Fibroblast of the aortic adventitia (primary cell): Measurements from ENCODE around the gene ESPNL. TPM values are rescaled to one million over a fixed set of nuclear protein-coding genes. Genes with fewer than 3 reads are reported as not detected.
"Not testable (repeated sequence)": the region's sequence is repeated elsewhere in the genome, so short reads cannot be mapped to it uniquely, and the experiment has no call there.

ENCODE experiments used
- DNase-seq: peaks from one replicate; pipeline ENCODE4 v3.0.0-alpha.2; 2010; ENCODE audit warnings: low read depth
- H3K4me3 ChIP-seq: 2 replicates; pipeline ENCODE4 v1.5.1; 2011; ENCODE audit warnings: low read depth, mild to moderate bottlenecking, control low read depth, low read length, moderate library complexity
- total RNA-seq: library from RNA; depleted of rRNA; stranded (reverse); fragments of >200 nt; gene quantifications from 2 replicates; pipeline ENCODE4 v1.2.3, GENCODE V29; 2012; ENCODE audit warnings: low replicate concordance
- TF ChIP-seq, protein P1 (sequence below): IDR thresholded peaks from 2 replicates; pipeline ENCODE4 v1.5.1; 2011; ENCODE audit warnings: mild to moderate bottlenecking, low read length, control low read depth, inconsistent platforms; ENCODE audit not compliant: insufficient read depth

The ESPNL gene, protein sequence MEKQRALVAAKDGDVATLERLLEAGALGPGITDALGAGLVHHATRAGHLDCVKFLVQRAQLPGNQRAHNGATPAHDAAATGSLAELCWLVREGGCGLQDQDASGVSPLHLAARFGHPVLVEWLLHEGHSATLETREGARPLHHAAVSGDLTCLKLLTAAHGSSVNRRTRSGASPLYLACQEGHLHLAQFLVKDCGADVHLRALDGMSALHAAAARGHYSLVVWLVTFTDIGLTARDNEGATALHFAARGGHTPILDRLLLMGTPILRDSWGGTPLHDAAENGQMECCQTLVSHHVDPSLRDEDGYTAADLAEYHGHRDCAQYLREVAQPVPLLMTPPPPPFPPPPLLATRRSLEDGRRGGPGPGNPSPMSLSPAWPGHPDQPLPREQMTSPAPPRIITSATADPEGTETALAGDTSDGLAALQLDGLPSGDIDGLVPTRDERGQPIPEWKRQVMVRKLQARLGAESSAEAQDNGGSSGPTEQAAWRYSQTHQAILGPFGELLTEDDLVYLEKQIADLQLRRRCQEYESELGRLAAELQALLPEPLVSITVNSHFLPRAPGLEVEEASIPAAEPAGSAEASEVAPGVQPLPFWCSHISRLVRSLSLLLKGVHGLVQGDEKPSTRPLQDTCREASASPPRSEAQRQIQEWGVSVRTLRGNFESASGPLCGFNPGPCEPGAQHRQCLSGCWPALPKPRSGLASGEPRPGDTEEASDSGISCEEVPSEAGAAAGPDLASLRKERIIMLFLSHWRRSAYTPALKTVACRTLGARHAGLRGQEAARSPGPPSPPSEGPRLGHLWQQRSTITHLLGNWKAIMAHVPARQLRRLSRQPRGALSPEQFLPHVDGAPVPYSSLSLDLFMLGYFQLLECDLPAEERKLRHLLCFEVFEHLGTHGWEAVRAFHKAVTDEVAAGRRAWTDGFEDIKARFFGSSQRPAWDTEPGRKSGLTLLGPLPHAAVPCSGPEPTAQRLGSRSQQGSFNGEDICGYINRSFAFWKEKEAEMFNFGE
- total RNA-seq, result 1.4 and 2.4 TPM in 2 replicates

DNA sequence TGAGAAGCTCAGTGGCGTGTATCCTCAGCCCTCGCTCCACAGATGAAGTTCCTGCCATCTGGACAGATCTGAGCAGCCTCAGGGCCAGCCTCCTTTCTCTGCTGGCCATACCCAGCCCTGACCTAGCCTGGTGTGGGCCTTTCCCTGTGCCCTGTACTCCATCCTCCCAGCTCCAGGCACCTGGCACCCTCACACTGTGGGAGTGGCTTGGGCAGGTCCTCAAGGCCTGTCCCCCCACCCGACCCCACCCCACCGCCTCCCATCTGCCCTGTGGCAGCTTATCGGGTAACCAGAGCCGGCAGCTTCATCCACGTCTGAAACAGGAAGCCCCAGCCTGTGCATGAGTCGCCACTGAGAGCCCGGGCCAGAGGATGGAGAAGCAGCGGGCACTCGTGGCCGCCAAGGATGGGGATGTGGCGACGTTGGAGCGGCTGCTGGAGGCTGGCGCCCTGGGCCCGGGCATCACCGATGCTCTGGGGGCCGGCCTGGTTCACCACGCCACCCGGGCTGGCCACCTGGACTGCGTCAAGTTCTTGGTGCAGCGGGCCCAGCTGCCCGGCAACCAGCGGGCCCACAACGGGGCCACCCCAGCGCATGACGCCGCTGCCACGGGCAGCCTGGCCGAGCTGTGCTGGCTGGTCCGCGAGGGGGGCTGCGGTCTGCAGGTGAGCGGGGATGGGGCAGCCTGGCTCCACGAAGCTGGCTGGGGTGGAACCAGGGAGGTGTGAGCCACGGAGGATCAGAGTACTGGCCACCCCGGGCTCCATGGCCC is at the start of gene ESPNL:
TSS of gene ESPNL (plus strand) at position 292 of the 772 bp plus-strand sequence. CDS start at position 372, 80 bp downstream.
- no peak within 1 kb of the TSS for H3K4me3 ChIP-seq
- TF ChIP-seq, protein P1, sequence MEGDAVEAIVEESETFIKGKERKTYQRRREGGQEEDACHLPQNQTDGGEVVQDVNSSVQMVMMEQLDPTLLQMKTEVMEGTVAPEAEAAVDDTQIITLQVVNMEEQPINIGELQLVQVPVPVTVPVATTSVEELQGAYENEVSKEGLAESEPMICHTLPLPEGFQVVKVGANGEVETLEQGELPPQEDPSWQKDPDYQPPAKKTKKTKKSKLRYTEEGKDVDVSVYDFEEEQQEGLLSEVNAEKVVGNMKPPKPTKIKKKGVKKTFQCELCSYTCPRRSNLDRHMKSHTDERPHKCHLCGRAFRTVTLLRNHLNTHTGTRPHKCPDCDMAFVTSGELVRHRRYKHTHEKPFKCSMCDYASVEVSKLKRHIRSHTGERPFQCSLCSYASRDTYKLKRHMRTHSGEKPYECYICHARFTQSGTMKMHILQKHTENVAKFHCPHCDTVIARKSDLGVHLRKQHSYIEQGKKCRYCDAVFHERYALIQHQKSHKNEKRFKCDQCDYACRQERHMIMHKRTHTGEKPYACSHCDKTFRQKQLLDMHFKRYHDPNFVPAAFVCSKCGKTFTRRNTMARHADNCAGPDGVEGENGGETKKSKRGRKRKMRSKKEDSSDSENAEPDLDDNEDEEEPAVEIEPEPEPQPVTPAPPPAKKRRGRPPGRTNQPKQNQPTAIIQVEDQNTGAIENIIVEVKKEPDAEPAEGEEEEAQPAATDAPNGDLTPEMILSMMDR, result no peak
- no peak for DNase-seq

- TF ChIP-seq, protein P1, result no peak
- H3K4me3 ChIP-seq, result no peak overlapping the region
- peak; percentile 16 for DNase-seq
Observed at GRCh38 chr2:238053191-238053776, 46.9 kb upstream of the ESPNL start.

DNA sequence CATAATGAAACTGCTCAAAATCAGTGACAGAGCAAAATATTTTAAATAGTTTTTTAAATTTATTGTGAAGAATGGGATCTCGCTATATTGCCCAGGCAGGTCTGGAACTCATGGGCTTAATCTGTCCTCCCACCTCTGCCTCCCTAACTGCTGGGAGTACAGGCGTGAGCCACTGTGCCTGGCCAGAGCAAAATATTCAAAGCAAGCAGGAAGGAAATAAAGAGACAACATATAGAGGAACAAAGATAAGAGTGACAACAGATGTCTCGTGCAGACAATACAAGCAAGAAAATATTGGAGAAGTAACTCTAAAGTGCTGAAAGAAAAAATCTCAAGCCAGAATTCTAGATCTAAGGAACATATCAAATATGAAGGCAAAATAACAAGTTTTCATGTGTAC is 44.3 kb upstream of the ESPNL start:
- TF ChIP-seq, protein P1, result no peak
- H3K4me3 ChIP-seq, result no peak overlapping the region
- DNase-seq, result no peak

GRCh38 chr2:238057696-238058575 is 42.2 kb upstream of the ESPNL start:
- not testable (repeated sequence) for DNase-seq, H3K4me3 ChIP-seq

GRCh38 chr2:238059505-238059904 is 40.6 kb upstream of the ESPNL start:
- peak; percentile 18 for DNase-seq
- H3K4me3 ChIP-seq, result peak overlapping the region; percentile 68
- TF ChIP-seq, protein P1, result no peak

- DNase-seq, result peak; percentile 30
- peak overlapping the region; percentile 68 for H3K4me3 ChIP-seq
- TF ChIP-seq, protein P1, result no peak
Observed at GRCh38 chr2:238060096-238060541, 40.0 kb upstream of the ESPNL start.
